ENCODE results near the gene PAIP1.

DNA sequence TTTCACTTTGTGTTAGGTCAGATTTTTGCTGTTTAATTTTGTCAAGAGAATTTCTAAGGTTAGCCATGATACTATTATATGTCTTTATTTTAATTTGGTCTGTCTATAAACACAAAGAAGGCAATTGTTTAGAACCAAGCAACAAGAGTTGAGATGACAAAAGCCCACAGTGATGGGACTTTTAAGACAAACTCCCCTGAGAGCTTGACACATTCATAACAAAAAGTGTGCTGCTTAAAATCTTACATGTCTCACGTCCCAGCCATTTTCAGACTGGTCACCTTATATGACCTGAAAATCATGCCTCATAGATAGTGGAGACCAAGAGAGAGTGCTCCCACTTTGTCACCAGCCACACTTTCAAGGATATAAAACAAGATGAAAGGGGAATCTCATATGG lies 24.5 kb upstream of the PAIP1 start:
- TF ChIP-seq, protein P1, sequence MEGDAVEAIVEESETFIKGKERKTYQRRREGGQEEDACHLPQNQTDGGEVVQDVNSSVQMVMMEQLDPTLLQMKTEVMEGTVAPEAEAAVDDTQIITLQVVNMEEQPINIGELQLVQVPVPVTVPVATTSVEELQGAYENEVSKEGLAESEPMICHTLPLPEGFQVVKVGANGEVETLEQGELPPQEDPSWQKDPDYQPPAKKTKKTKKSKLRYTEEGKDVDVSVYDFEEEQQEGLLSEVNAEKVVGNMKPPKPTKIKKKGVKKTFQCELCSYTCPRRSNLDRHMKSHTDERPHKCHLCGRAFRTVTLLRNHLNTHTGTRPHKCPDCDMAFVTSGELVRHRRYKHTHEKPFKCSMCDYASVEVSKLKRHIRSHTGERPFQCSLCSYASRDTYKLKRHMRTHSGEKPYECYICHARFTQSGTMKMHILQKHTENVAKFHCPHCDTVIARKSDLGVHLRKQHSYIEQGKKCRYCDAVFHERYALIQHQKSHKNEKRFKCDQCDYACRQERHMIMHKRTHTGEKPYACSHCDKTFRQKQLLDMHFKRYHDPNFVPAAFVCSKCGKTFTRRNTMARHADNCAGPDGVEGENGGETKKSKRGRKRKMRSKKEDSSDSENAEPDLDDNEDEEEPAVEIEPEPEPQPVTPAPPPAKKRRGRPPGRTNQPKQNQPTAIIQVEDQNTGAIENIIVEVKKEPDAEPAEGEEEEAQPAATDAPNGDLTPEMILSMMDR (IDR thresholded peaks at IDR 0.05) = no peak
- TF ChIP-seq POLR2A (IDR thresholded peaks at IDR 0.05) (no peak), POLR2AphosphoS5 (IDR thresholded peaks at IDR 0.05) (no peak), EP300 (IDR thresholded peaks at IDR 0.05) (no peak)

Data from stomach (tissue), 4 donors.